GM21717 (cell line): ENCODE measurements around the gene GDPGP1.
"Not testable (repeated sequence)": the region's sequence is repeated elsewhere in the genome, so short reads cannot be mapped to it uniquely, and the experiment has no call there.

Experiments used
- ATAC-seq: cut with Tn5 transposase; IDR thresholded peaks from one replicate; pipeline ENCODE4 v1.9.1; 2021; ENCODE audit warnings: mild to moderate bottlenecking, moderate library complexity; ENCODE audit not compliant: unreplicated experiment

GDPGP1 gene

DNA sequence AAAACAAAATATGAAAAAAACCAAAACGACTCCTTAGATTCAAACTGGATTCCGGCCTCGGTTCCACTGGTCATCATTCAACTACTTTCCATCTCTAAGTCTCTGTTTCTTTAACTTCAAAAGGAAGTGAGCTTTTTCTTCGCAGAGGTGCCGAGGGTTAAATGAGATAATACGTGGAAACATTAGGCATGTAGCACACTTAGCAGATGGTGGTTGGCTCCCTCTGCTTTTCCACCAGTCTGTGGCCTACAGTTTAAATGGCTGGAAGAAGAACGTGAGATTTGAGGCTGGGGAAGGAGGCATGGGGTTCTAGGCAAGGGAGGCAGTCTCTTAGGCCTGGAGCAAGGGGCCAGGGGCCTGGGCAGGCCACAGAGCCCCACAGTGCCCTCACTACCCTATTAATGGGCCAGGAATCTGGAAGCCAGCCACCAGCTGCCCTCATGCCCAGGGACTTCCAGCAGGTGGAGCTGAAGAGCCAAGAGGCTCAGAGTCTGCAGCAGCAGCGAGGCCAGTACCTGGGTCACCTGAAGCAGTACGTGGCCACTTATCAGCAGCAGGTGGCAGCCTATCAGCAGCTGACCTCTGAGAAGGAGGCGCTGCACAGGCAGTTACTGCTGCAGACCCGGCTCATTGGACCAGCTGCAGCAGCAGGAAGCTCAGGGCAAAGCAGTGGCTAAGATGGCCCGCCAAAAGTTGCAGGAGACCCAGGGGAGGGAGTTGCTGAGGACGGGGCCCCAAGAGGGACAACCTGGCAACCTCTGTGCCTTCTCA is 59.2 kb downstream of the GDPGP1 start:
- ATAC-seq: not testable (repeated sequence)

DNA sequence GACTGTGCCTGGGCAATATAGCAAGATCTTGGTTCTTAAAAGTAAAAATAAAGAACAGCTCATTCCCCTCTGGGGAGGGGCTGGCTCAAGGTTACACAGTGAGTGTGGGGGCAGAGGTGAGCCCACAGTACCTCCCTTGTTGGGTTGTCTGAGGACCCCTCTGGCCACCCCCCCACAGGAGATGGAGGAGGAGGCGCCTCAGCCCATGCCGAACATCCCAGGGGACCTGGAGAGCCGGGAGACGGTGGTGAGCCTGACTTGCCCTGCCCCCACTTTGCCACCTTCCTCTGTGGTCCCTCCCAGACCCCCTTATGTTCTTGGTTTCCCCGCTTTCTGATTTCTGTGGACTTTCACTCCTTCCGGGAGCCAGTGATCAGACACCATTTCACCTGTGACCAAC is 60.1 kb downstream of the GDPGP1 start:
- no peak for ATAC-seq

DNA sequence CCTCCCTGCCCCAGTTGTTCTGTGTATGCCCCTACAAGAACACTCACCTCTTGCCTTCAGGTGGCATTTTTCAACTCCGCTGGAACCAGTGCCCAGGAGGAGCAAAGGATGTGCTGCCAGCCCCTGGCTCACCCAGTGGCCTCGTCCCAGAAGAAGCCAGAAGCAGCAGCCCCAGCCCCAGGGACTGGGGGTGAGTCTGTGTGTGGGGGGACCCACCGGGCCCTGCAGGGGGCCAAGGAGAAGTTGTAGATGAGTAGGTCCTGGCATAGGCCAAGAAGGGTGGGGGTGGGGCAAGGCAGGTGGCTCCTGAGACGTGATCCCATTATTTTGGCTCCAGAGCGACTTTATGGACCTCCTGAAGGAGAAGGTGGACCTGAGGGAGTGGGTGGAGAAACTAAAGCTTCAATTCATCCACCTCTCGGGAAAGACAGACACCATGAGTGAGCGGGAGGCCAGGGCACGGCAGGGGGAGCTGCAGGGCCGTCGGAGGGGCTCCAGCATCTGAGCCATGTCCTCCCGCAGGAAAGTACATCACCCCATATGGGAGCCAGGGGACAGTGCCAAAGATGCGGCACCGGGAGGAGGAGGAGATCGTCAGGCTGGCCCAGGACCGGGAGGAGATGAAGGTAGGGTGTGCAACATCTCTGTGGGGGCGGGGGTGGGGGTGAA is 60.7 kb downstream of the GDPGP1 start:
- ATAC-seq: no peak

DNA sequence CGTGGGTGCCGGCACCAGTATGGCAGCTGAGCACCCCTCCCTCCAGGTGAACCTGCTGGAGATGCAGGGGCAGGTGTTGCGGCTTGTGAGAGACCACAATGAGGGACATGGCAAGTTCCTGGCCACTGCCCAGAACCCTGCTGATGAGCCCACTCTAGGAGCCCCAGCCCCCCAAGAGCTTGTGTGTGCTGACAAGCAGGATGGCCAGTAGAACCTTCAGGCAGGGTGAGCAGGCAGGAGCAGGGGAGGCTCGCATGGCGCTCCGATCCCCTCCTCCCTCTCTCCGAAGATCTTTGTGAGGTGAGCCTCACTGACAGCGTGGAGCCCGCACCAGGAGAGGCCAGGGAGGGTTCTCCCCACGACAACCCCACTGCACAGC is 61.2 kb downstream of the GDPGP1 start:
- no peak for ATAC-seq
